GM18907 (cell line): ENCODE data around the gene UBE3D.
"Not testable (repeated sequence)": the region's sequence is repeated elsewhere in the genome, so short reads cannot be mapped to it uniquely, and the experiment has no call there.

Experiments used
- ATAC-seq: cut with Tn5 transposase; IDR thresholded peaks from one replicate; pipeline ENCODE4 v1.9.1; 2021; ENCODE audit warnings: mild to moderate bottlenecking, moderate library complexity; ENCODE audit not compliant: unreplicated experiment

UBE3D gene

GRCh38 chr6:82921258-82921657 is 144.4 kb downstream of the UBE3D start:
- ATAC-seq = no peak

- ATAC-seq = no peak
Measured at GRCh38 chr6:82917346-82918064, 148.1 kb downstream of the UBE3D start.

GRCh38 chr6:82915666-82916065 is 150.0 kb downstream of the UBE3D start:
- ATAC-seq = no peak

- no peak for ATAC-seq
Measured at GRCh38 chr6:82914511-82914910, 151.1 kb downstream of the UBE3D start.

GRCh38 chr6:82910820-82911219 is 154.8 kb downstream of the UBE3D start:
- no peak for ATAC-seq

GRCh38 chr6:82910395-82910794 is 155.2 kb downstream of the UBE3D start:
- no peak for ATAC-seq

GRCh38 chr6:82909551-82909950 is 156.1 kb downstream of the UBE3D start:
- no peak for ATAC-seq

- no peak for ATAC-seq
Measured at GRCh38 chr6:82908661-82909060, 157.0 kb downstream of the UBE3D start.

- ATAC-seq = no peak
Measured at GRCh38 chr6:82906951-82907350, 158.7 kb downstream of the UBE3D start.

- ATAC-seq = no peak
Measured at GRCh38 chr6:82906489-82906888, 159.2 kb downstream of the UBE3D start.

- ATAC-seq = no peak
Measured at GRCh38 chr6:82904860-82905259, 160.8 kb downstream of the UBE3D start.

GRCh38 chr6:82904257-82904656 is 161.4 kb downstream of the UBE3D start:
- ATAC-seq = no peak

GRCh38 chr6:82902290-82902689 is 163.4 kb downstream of the UBE3D start:
- ATAC-seq = no peak

GRCh38 chr6:82894653-82895259 is 170.9 kb downstream of the UBE3D start:
- no peak for ATAC-seq

GRCh38 chr6:82893889-82894652 is 171.6 kb downstream of the UBE3D start:
- no peak for ATAC-seq

GRCh38 chr6:82891503-82891902 is 174.1 kb downstream of the UBE3D start:
- not testable (repeated sequence) for ATAC-seq

GRCh38 chr6:82891076-82891475 is 174.6 kb downstream of the UBE3D start:
- ATAC-seq = no peak

- no peak for ATAC-seq
Measured at GRCh38 chr6:82890240-82890639, 175.4 kb downstream of the UBE3D start.

GRCh38 chr6:82889143-82889542 is 176.5 kb downstream of the UBE3D start:
- no peak for ATAC-seq

GRCh38 chr6:82882363-82883023 is 183.1 kb downstream of the UBE3D start:
- ATAC-seq = no peak

GRCh38 chr6:82881519-82881918 is 184.1 kb downstream of the UBE3D start:
- no peak for ATAC-seq
